Right atrium auricular region (tissue), 2 donors: ENCODE data around the gene LRP1B. TPM values are rescaled to one million over a fixed set of nuclear protein-coding genes. Genes with fewer than 3 reads are reported as not detected.

Experiments used
- DNase-seq: peaks from one replicate; pipeline ENCODE4 v3.0.0-alpha.2; 2019; ENCODE audit warnings: low spot score
- H3K27ac ChIP-seq, 2 donors: fragments of 200-600 bp; sonication (generic); 1 replicate in 1 of 2; 2 replicates in 1 of 2; pipeline ENCODE4 v1.5.1; 2016 to 2019
- H3K27me3 ChIP-seq, 2 donors: fragments of 200-600 bp; sonication (generic); one replicate each; pipeline versions ENCODE4 v1.5.1 to v1.6.0; 2017 to 2019
- H3K36me3 ChIP-seq: fragments of 200-600 bp; sonication (generic); one replicate; pipeline ENCODE4 v1.5.1; 2016
- H3K4me1 ChIP-seq, 2 donors: fragments of 200-600 bp; sonication (generic); one replicate each; pipeline versions ENCODE4 v1.5.1 to v1.6.0; 2017 to 2019
- H3K4me3 ChIP-seq, 2 donors: fragments of 200-600 bp; sonication (generic); 1 replicate in 1 of 2; 2 replicates in 1 of 2; pipeline ENCODE4 v1.5.1; 2017 to 2019; ENCODE audit warnings: mild to moderate bottlenecking in 1 of 2, moderate library complexity in 1 of 2
- H3K9me3 ChIP-seq, 2 donors: fragments of 200-600 bp; sonication (generic); one replicate each; pipeline ENCODE4 v1.5.1; 2019
- CTCF ChIP-seq, 2 donors: fragments of 200-600 bp; sonication (generic); IDR thresholded peaks; one replicate each; pipeline ENCODE4 v1.5.1; 2019; ENCODE audit warnings: antibody characterized with exemption in 2 of 2
- total RNA-seq, 2 donors: library from RNA; depleted of rRNA; stranded (reverse); fragments of >200 nt; gene quantifications; one replicate each; pipeline ENCODE4 v1.1.0, GENCODE V29; 2016

Gene LRP1B
- total RNA-seq, 2 donors from 2014 or later: 0.44 to 0.47 TPM

- Histone ChIP-seq H3K27ac (no peak overlapping the region), H3K9me3 (peaks cover 0 to 4% of the 10 kb centered on the region in 2 donors), H3K27me3 (no peaks in the 10 kb centered on the region), H3K36me3 (no peaks in the 10 kb centered on the region), H3K4me1 (no peaks in the 10 kb centered on the region), H3K4me3 (no peak overlapping the region)
- no peak for TF ChIP-seq CTCF (IDR thresholded peaks at IDR 0.05)
- no peak for DNase-seq
Observed at GRCh38 chr2:140862181-140862580, 1268.6 kb downstream of the LRP1B start.

GRCh38 chr2:140861666-140862065 is 1269.2 kb downstream of the LRP1B start:
- no peak for TF ChIP-seq CTCF (IDR thresholded peaks at IDR 0.05)
- Histone ChIP-seq H3K27me3 (no peaks in the 10 kb centered on the region), H3K4me3 (no peak overlapping the region), H3K36me3 (no peaks in the 10 kb centered on the region), H3K9me3 (peaks cover 0 to 4% of the 10 kb centered on the region in 2 donors), H3K27ac (no peak overlapping the region), H3K4me1 (no peaks in the 10 kb centered on the region)
- DNase-seq: no peak

DNA sequence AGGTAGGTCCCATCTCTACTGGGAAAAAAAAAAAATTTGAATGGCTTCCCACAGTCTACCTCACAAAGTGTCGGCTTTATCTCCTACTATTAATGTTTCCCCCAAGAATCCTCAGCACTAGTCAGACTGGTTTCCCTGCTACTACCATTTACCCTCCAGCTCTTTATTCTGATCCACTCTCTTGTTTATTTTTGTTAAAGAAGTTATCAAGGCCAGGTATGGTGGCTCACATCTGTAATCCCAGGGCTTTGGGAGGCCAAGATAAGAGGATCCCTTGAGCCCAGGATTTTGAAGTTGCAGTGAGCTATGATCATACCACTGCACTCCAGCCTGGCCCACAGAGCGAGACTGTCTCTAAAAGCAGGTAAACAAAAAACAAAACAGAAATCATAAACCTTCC is 1275.3 kb downstream of the LRP1B start:
- Histone ChIP-seq H3K9me3 (peaks cover 0 to 4% of the 10 kb centered on the region in 2 donors), H3K27me3 (no peaks in the 10 kb centered on the region), H3K4me3 (no peak overlapping the region), H3K36me3 (no peaks in the 10 kb centered on the region), H3K4me1 (no peaks in the 10 kb centered on the region), H3K27ac (no peak overlapping the region)
- TF ChIP-seq CTCF (IDR thresholded peaks at IDR 0.05): no peak
- no peak for DNase-seq

- H3K36me3 ChIP-seq: no peaks in the 10 kb centered on the region
- H3K4me1 ChIP-seq: no peaks in the 10 kb centered on the region
- DNase-seq: no peak
- H3K27ac ChIP-seq: no peak overlapping the region
- no peaks in the 10 kb centered on the region for H3K27me3 ChIP-seq
- H3K4me3 ChIP-seq: no peak overlapping the region
- no peaks in the 10 kb centered on the region for H3K9me3 ChIP-seq
- no peak for TF ChIP-seq CTCF (IDR thresholded peaks at IDR 0.05)
Observed at GRCh38 chr2:140851258-140851981, 1279.4 kb downstream of the LRP1B start.

- no peak for DNase-seq
- TF ChIP-seq CTCF (IDR thresholded peaks at IDR 0.05): no peak
- H3K4me3 ChIP-seq: no peak overlapping the region
- H3K27ac ChIP-seq: no peak overlapping the region
- H3K9me3 ChIP-seq: no peaks in the 10 kb centered on the region
- no peaks in the 10 kb centered on the region for H3K36me3 ChIP-seq
- no peaks in the 10 kb centered on the region for H3K27me3 ChIP-seq
- no peaks in the 10 kb centered on the region for H3K4me1 ChIP-seq
Observed at GRCh38 chr2:140843186-140843585, 1287.6 kb downstream of the LRP1B start.

- no peak for DNase-seq
- no peak overlapping the region for H3K27ac ChIP-seq
- no peak for TF ChIP-seq CTCF (IDR thresholded peaks at IDR 0.05)
- no peaks in the 10 kb centered on the region for H3K4me1 ChIP-seq
- H3K4me3 ChIP-seq: no peak overlapping the region
- no peaks in the 10 kb centered on the region for H3K36me3 ChIP-seq
- H3K27me3 ChIP-seq: no peaks in the 10 kb centered on the region
- no peaks in the 10 kb centered on the region for H3K9me3 ChIP-seq
Observed at GRCh38 chr2:140842110-140842509, 1288.7 kb downstream of the LRP1B start.
